ENCODE data around the gene PHLDA3.

The PHLDA3 gene

DNA sequence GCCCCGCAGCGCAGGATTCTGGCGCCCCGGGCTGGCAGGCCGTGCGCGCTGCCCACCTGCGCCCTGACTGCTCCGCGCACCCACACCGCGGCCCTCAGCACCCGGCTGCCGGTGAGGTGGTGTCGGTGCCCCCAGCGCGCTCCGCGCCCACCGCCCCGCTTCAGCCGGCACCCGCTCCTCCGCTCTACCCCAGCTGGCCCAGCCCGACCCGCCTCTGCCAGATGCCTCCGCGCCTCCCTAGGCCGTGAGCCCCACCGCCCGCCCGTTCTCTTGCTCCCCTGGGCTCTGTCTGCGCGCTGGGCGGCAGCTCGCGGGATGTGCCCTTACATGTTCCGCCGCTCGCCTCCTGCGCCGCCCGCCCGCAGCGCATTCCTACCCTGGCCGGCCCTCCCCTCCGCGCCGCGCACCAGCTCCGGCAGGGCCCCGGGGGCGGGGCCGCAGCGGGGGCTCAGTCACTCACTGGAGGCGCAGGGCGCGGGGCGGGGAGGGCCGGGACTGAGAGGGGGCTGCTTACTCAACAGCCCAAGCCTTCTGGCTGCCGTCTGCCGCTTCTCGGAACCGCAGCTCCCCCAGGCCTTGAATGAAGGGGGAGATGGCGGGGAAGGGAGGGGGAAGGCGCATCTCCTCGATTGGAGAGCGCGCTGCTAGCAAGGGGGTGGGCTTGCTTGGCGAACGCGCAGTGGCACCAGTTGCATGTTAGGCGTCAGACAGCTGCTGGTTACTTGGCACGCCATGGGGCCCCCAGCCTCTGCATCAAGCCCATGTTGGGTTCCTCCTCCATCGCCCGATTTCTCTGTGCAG lies at the start of gene PHLDA3:
PHLDA3 (minus strand) TSS at position 345 of the 801 bp plus-strand sequence. CDS start 402 bp downstream, outside the sequence.
- DNase-seq: peak; percentile 47

- no peak for DNase-seq
These were observed 49.1 kb upstream of the PHLDA3 start for GRCh38 chr1:201518071-201518470.

GRCh38 chr1:201517631-201518030 lies 48.6 kb upstream of the PHLDA3 start:
- no peak for DNase-seq

DNA sequence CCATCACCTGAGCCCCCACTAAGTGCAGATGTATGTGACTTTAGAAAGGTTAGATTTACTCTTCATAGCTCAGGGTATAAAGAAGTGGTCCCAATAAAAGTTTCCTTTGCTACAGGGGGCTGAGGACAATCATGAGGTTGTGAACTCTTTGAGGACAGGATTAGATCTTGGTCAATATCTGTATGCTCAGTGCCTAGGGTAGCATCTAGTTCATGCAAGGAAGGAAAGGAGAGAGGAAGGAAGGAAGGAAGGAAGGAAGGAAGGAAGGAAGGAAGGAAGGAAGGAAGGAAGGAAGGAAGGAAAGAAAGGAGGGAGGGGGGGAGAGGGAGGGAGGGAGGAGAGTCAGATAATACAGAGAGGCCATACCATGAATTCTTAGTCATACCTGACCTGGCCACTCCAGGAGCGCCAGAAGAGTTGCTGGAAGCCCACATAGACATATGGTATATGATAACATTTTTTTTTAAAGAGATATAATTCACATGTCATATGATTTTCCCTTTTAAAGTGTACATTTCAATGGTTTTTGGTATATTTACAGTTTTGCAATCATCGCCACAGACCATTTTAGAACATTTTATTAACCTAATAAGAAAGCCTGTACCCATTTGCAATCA lies 47.6 kb upstream of the PHLDA3 start:
- DNase-seq: no peak

GRCh38 chr1:201515895-201516294 lies 46.9 kb upstream of the PHLDA3 start:
- DNase-seq: no peak

GRCh38 chr1:201515062-201515750 lies 46.2 kb upstream of the PHLDA3 start:
- no peak for DNase-seq

DNA sequence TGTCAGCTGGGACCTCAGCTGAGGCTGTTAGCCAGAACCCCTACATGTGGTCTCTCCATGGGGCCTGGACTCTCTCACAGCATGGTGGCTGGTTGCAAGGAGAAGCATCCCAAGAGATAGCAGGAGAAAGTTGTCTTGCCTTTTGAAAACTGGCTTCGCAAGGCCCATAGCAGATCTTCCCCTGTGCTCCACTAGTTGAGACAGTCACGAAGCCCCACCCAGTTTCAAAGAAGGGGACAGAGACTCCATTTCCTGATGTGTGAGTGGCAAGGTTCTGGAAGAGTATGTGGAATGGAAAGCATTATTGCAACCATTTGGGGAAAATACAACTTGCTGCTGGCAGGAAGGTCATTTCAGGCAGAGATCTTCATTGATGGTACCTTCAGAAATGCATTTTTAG lies 45.5 kb upstream of the PHLDA3 start:
- no peak for DNase-seq

DNA sequence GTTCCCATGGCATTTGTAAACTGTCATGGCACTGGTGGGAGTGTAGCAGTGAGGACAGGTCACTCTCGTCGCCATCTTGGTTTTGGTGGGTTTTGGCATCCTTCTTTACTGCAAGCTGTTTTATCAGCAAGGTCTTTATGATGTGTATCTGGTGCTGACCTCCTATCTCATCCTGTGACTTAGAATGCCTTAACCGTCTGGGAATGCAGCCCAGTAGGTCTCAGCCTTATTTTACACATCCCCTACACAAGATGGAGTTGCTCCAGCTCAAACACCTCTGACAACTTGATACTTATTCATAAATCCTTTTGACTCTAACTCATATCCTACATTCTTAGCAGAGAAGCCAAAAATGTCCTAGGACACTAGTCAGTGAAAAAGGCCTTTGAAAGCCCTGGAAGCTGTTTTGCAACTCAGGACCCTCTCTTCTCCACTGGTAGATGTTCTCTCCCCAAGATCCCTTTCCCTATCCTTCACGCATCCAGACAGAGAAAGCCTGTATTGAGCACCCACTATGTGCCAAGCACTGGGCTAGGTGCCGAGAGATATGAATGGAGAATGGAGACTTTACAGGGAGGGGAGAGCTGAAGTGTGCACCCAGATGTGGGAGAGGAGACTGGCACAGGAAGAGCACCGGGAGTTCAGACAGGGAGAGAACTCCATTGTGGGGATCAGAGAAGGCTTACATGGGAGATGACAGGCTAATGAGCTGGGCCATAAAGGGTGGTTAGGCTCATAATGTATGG lies 44.7 kb upstream of the PHLDA3 start:
- DNase-seq: no peak

DNA sequence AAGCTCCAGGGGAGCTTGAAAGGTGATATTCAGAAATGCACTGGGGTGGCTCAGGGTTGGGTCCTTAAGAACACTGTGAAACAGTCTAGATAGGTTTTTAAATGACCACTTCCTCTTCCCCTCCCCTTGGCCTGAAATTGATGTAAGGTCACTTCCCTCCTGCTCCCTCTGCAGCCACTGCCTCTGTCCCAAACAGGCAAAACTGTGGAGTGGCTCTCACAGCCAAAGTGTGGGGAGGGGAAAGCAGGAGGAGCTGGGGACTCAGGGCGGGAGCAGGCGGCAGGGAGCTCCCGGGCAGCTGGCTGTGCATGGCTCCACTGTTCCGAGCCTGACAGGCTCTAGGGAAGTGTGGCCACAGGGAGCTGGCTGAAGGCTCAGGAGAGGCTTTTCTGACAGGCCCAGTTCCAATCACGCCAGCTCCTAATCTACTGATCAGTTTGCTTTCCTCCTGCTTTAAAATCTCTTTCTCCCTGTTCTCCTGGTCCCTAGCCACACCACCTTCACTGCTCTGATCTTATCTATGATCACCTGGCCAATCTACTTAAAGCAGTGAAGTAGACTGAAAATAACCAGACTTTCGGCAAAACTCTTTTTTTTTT lies 43.1 kb upstream of the PHLDA3 start:
- no peak for DNase-seq

GRCh38 chr1:201511396-201511940 lies 42.5 kb upstream of the PHLDA3 start:
- no peak for DNase-seq

DNA sequence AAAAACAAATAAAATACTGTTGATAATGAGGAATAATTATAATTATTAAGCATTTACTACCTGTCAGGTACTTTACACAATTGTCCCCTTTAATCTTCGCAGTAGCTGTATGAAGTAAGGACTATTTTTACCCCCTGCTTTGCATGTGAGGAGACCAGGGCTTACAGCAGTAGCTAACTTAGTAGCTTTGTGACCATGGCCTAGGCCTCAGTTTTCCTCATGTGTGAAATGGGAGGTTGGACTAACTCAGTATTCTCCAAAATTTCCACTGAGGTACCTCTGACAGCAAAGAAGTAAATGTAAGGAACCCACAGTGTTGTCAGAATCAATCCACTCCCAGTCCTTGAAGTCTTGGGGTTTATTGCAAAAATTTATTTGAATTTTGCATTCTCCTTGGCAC lies 41.7 kb upstream of the PHLDA3 start:
- DNase-seq: no peak

GRCh38 chr1:201509601-201510374 lies 40.8 kb upstream of the PHLDA3 start:
- no peak for DNase-seq

GRCh38 chr1:201508809-201509208 lies 39.8 kb upstream of the PHLDA3 start:
- no peak for DNase-seq

GRCh38 chr1:201507360-201507675 lies 38.3 kb upstream of the PHLDA3 start:
- peak; percentile 7 for DNase-seq

- DNase-seq: peak; percentile 88
These were observed 37.8 kb upstream of the PHLDA3 start, which contains the start of gene CSRP1 for GRCh38 chr1:201506557-201507359. Gene CSRP1, minus strand, starts transcription at chr1:201507123. Its CDS starts 10,820 bp downstream, at chr1:201496303.

DNA sequence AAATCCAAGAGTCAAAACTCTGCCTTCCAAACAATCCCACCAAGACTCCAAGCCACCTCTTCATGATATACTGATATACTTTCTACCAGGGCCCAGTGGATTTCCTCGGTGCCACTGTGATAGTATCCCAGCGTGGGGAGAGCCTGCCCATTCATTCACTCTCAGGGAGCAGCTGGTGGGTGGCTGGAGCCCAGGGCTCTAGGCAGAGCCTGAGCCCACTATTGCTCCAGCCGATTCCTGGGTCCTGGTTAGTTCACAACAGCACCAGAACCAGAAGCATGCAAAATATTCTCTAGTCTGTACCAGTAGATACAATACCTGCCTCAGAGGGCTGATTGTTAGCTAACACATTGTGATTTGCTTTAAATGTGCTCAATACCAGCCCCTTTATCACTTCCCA lies 37.1 kb upstream of the PHLDA3 start:
- DNase-seq: no peak

DNA sequence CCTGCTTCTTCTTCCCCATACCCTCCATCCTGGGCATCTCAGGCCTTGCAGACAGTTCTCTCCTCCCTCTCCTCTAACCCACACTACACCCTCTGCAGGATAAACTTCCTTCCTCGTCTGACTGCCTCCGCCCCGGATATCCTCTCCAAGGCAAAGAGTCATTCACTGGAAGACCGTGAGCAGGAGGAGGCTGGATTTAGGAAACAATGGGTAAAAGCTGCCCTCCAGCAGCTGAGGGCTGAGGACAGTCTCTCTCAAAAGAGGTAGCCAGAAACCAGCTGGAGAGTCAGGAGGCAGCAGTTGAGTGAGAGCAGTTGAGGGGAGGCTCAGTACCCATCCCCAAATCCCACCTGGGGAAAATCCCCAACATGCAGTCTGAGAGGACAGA lies 36.5 kb upstream of the PHLDA3 start:
- DNase-seq: no peak

DNA sequence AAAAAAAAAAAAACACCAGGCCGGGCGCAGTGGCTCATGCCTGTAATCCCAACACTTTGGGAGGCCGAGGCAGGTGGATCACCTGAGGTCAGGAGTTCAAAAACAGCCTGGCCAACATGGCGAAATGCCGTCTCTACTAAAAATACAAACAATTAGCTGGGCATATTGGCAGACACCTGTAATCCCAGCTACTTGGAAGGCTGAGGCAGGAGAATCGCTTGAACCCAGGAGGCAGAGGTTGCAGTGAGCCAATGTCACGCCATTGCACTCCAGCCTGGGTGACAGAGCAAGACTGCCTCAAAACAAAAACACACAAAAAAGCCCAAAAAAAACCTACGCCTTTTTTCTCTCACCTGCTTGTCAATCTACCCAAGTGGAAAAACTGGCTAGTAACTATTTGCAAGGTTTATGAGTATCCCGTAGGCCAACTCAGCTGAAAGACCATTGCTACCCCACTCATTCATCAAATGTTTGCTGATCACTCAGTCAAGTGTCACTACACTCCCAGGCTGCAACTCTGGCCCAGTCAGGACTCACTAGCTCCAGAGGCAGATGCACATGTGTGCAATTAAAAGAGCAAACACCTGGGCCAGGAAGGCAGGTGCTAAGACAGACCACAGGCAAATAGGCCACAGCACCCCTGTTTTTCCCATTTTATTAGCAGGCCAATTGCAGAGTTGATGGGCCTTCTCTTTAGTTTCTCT lies 36.0 kb upstream of the PHLDA3 start:
- DNase-seq: no peak

DNA sequence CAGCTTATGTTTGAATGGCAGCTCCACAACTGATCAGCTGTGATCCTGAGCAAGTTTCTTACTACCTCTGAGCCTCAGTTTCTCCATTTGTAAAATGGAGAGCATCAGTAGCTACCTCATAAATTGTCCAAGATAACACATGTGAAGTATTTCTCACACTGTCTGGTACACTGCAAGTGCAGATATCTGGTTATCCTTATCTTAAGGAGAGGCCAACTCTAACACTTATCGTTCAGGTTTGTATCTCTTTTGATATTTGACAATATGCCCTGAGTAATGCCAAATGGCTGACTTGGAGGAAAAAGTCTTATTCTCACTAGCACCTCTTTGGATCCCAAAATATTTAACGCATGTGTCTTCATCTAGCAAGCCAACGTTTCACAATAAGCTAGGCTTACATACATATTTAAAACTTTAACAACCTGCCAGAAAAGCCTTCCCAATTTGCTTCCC lies 35.2 kb upstream of the PHLDA3 start:
- no peak for DNase-seq

Data from activated CD4-positive, alpha-beta T cell treated with anti-CD3 and anti-CD28 coated beads for 48 hours (primary cell).